H1 (cell line): ENCODE measurements around the gene TEX29. TPM values are rescaled to one million over a fixed set of nuclear protein-coding genes. Genes with fewer than 3 reads are reported as not detected.

Source experiments
- CTCF ChIA-PET: fragments of 300-600 bp; sonication (Branson Sonifier 250); formaldehyde crosslinking; loops from one replicate; lab custom pipeline; 2021; ENCODE audit not compliant: partially characterized antibody; lab: Charles Lee
- POLR2A ChIA-PET: fragments of 300-600 bp; sonication (Branson Sonifier 250); formaldehyde crosslinking; loops from one replicate; lab custom pipeline; 2021; ENCODE audit warnings: inconsistent platforms; ENCODE audit not compliant: partially characterized antibody; lab: Charles Lee
- DNase-seq, 2 experiments: peaks; one replicate each; pipeline versions ENCODE4 v3.0.0 to v3.0.0-alpha.2; 2010 to 2022; ENCODE audit warnings: low spot score in 2 of 2, low read depth in 1 of 2, mixed read lengths in 1 of 2
- FAIRE-seq: peaks from 2 replicates; lab custom pipeline; 2011; peaks lifted over from hg19 to GRCh38; lab: Jason Lieb, UNC
- H2AFZ ChIP-seq: 2 replicates; pipeline ENCODE4 v1.8.1; 2012; ENCODE audit warnings: low read length, inconsistent platforms
- H2AK5ac ChIP-seq: 2 replicates; pipeline ENCODE4 v1.6.1; 2013; ENCODE audit warnings: low read depth, low read length
- H2BK120ac ChIP-seq: replicated peaks from 2 replicates; pipeline ENCODE3; 2013; ENCODE audit warnings: low read depth, low read length, inconsistent platforms
- H2BK12ac ChIP-seq: 2 replicates; pipeline ENCODE4 v1.6.1; 2013; ENCODE audit warnings: low read depth, low read length
- H2BK15ac ChIP-seq: 2 replicates; pipeline ENCODE4 v1.6.1; 2013; ENCODE audit warnings: low read length
- H2BK20ac ChIP-seq: 2 replicates; pipeline ENCODE4 v1.6.1; 2013; ENCODE audit warnings: low read length
- H2BK5ac ChIP-seq: 2 replicates; pipeline ENCODE4 v1.6.1; 2013; ENCODE audit warnings: low read depth, low read length
- H3K14ac ChIP-seq: 2 replicates; pipeline ENCODE4 v1.6.1; 2013; ENCODE audit warnings: inconsistent platforms; ENCODE audit not compliant: insufficient read length
- H3K18ac ChIP-seq: 2 replicates; pipeline ENCODE4 v1.6.1; 2013; ENCODE audit warnings: low read length; ENCODE audit errors: extremely low read depth
- H3K23ac ChIP-seq: 2 replicates; pipeline ENCODE4 v1.6.1; 2013; ENCODE audit warnings: inconsistent platforms; ENCODE audit not compliant: insufficient read length
- H3K23me2 ChIP-seq: 2 replicates; pipeline ENCODE4 v1.6.1; 2013; ENCODE audit warnings: low read depth, low read length
- H3K27ac ChIP-seq: 2 replicates; pipeline ENCODE4 v1.6.1; 2011; ENCODE audit warnings: low read depth, low read length, inconsistent platforms
- H3K27me3 ChIP-seq, 4 experiments: replicated peaks in 1 of 4; 1 replicate in 1 of 4; 2 replicates in 3 of 4; pipeline versions ENCODE4 v1.6.1 to v1.8.1; 2011 to 2013; ENCODE audit warnings: low read length in 3 of 4, mild to moderate bottlenecking in 3 of 4, inconsistent platforms in 2 of 4, mixed read lengths in 2 of 4, moderate library complexity in 1 of 4; ENCODE audit not compliant: control insufficient read depth in 3 of 4, insufficient read depth in 3 of 4; ENCODE audit errors: extremely low read depth in 1 of 4
- H3K36me3 ChIP-seq, 4 experiments: 2 replicates each; pipeline versions ENCODE4 v1.6.1 to v1.8.1; 2011 to 2013; ENCODE audit warnings: mild to moderate bottlenecking in 4 of 4, low read length in 3 of 4, moderate library complexity in 2 of 4, control low read depth in 1 of 4, inconsistent platforms in 1 of 4; ENCODE audit not compliant: insufficient read depth in 4 of 4, control insufficient read depth in 2 of 4
- H3K4ac ChIP-seq: replicated peaks from 2 replicates; pipeline ENCODE3; 2013; ENCODE audit warnings: low read length, low read depth, mixed read lengths, inconsistent platforms; ENCODE audit not compliant: insufficient read length
- H3K4me1 ChIP-seq, 4 experiments: replicated peaks in 1 of 4; 1 replicate in 1 of 4; 2 replicates in 3 of 4; pipeline versions ENCODE4 v1.6.1 to v1.8.1; 2011 to 2013; ENCODE audit warnings: low read length in 3 of 4, inconsistent platforms in 2 of 4, mixed read lengths in 1 of 4; ENCODE audit not compliant: insufficient read depth in 4 of 4, control insufficient read depth in 3 of 4
- H3K4me2 ChIP-seq, 2 experiments: 2 replicates each; pipeline versions ENCODE4 v1.6.1 to v1.8.1; 2011 to 2013; ENCODE audit warnings: low read depth in 2 of 2, low read length in 2 of 2, control low read depth in 1 of 2, inconsistent platforms in 1 of 2, mild to moderate bottlenecking in 1 of 2; ENCODE audit not compliant: insufficient read depth in 1 of 2
- H3K4me3 ChIP-seq, 4 experiments: fragments of 200-600, 300-600 bp in 1 of 4; sonication (generic), shearing (Covaris generic), sonication (Bioruptor Twin) in 1 of 4; 2 replicates each; pipeline versions ENCODE4 v1.5.1 to v1.8.1; 2011 to 2016; ENCODE audit warnings: low read length in 4 of 4, low read depth in 3 of 4, control low read depth in 2 of 4, inconsistent platforms in 2 of 4, mild to moderate bottlenecking in 2 of 4, mixed read lengths in 1 of 4, moderate library complexity in 1 of 4; ENCODE audit not compliant: insufficient read depth in 2 of 4; ENCODE audit errors: extremely low read depth in 1 of 4
- H3K56ac ChIP-seq: replicated peaks from 2 replicates; pipeline ENCODE3; 2013; ENCODE audit warnings: low read depth, mild to moderate bottlenecking, mixed read lengths, low read length, inconsistent platforms; ENCODE audit not compliant: insufficient read length
- H3K79me1 ChIP-seq: 2 replicates; pipeline ENCODE4 v1.6.1; 2013; ENCODE audit warnings: low read depth, low read length, control low read depth
- H3K79me2 ChIP-seq, 2 experiments: 2 replicates each; pipeline versions ENCODE4 v1.6.1 to v1.8.1; 2012 to 2013; ENCODE audit warnings: low read length in 2 of 2, mild to moderate bottlenecking in 2 of 2, inconsistent platforms in 1 of 2; ENCODE audit not compliant: insufficient read depth in 2 of 2, control insufficient read depth in 1 of 2
- H3K9ac ChIP-seq, 4 experiments: replicated peaks in 1 of 4; 1 replicate in 1 of 4; 2 replicates in 3 of 4; pipeline versions ENCODE4 v1.6.1 to v1.8.1; 2011 to 2013; ENCODE audit warnings: low read depth in 3 of 4, low read length in 3 of 4, control low read depth in 2 of 4, mild to moderate bottlenecking in 2 of 4, moderate library complexity in 2 of 4, inconsistent platforms in 1 of 4; ENCODE audit errors: extremely low read depth in 1 of 4
- H3K9me3 ChIP-seq, 2 experiments: 2 replicates each; pipeline versions ENCODE4 v1.6.1 to v1.8.1; 2012 to 2013; ENCODE audit warnings: mild to moderate bottlenecking in 2 of 2, moderate library complexity in 2 of 2, control low read depth in 1 of 2, inconsistent platforms in 1 of 2, low read depth in 1 of 2, low read length in 1 of 2, mixed read lengths in 1 of 2; ENCODE audit not compliant: insufficient read depth in 2 of 2
- H4K20me1 ChIP-seq, 2 experiments: replicated peaks in 1 of 2; 2 replicates each; pipeline versions ENCODE3 to v1.8.1; 2011 to 2013; ENCODE audit warnings: inconsistent platforms in 2 of 2, low read length in 2 of 2, mild to moderate bottlenecking in 1 of 2; ENCODE audit not compliant: insufficient read depth in 2 of 2, control insufficient read depth in 1 of 2
- H4K5ac ChIP-seq: 2 replicates; pipeline ENCODE4 v1.6.1; 2013; ENCODE audit warnings: low read length, low read depth, mixed read lengths, inconsistent platforms; ENCODE audit not compliant: insufficient read length
- H4K8ac ChIP-seq: 2 replicates; pipeline ENCODE4 v1.8.0; 2013; ENCODE audit warnings: mild to moderate bottlenecking, moderate library complexity, low read length, inconsistent platforms; ENCODE audit not compliant: insufficient read depth; ENCODE audit errors: extremely low read depth
- H4K91ac ChIP-seq: replicated peaks from 2 replicates; pipeline ENCODE3; 2013; ENCODE audit warnings: low read length, mixed read lengths, inconsistent platforms; ENCODE audit not compliant: insufficient read length
- E2F6 ChIP-seq: IDR thresholded peaks from 2 replicates; pipeline ENCODE4 v1.6.1; 2012; ENCODE audit warnings: inconsistent platforms
- FOSL1 ChIP-seq: IDR thresholded peaks from 2 replicates; pipeline ENCODE4 v1.6.1; 2011; ENCODE audit warnings: mild to moderate bottlenecking, low read depth, low read length, moderate library complexity; ENCODE audit not compliant: insufficient read depth
- GABPA ChIP-seq: IDR thresholded peaks from 2 replicates; pipeline ENCODE4 v1.6.1; 2011; ENCODE audit warnings: mild to moderate bottlenecking, low read length, moderate library complexity, borderline replicate concordance; ENCODE audit not compliant: insufficient read depth
- POU5F1 ChIP-seq: IDR thresholded peaks from 2 replicates; pipeline ENCODE4 v1.6.1; 2011; ENCODE audit warnings: low read depth, mild to moderate bottlenecking, low read length, moderate library complexity
- RAD21 ChIP-seq, 2 experiments: IDR thresholded peaks in 1 of 2; conservative IDR thresholded peaks in 1 of 2; 2 replicates each; pipeline ENCODE4 v1.6.1; 2011; ENCODE audit warnings: low read depth in 2 of 2, low read length in 2 of 2, improper control_type of control experiment in 1 of 2, inconsistent platforms in 1 of 2, mild to moderate bottlenecking in 1 of 2, moderate library complexity in 1 of 2
- SIRT6 ChIP-seq: IDR thresholded peaks from one replicate; pipeline ENCODE4 v1.7.1; 2012; ENCODE audit warnings: low read length, inconsistent platforms
- TAF1 ChIP-seq: IDR thresholded peaks from 2 replicates; pipeline ENCODE4 v1.6.1; 2011; ENCODE audit warnings: mild to moderate bottlenecking, low read depth, low read length
- TEAD4 ChIP-seq: IDR thresholded peaks from 2 replicates; pipeline ENCODE4 v1.6.1; 2012; ENCODE audit warnings: low read depth, low read length, inconsistent platforms, mixed read lengths
- WGBS, 2 experiments: shearing (Covaris generic) in 1 of 2; methylation state at CpG; one replicate each; pipeline versions ENCODE4 v1.1.6 to v1.1.7; 2013 to 2015; ENCODE audit warnings: low lambda C conversion rate in 2 of 2, mixed read lengths in 2 of 2, inconsistent platforms in 1 of 2, low coverage in 1 of 2, missing lambda C conversion rate in 1 of 2; ENCODE audit not compliant: insufficient replicate concordance in 2 of 2, insufficient coverage in 1 of 2, insufficient read length in 1 of 2; ENCODE audit errors: extremely low coverage in 1 of 2, missing lambda C conversion rate in 1 of 2; 5-methylcytosine and 5-hydroxymethylcytosine counted together
- polyA plus RNA-seq, 7 experiments: library from polyadenylated mRNA; depleted of rRNA in 3 of 7; stranded (reverse) in 5 of 7; unstranded in 2 of 7; fragments of >200 nt in 5 of 7; fragments of 200-250 nt in 2 of 7; gene quantifications; 1 replicate in 5 of 7; 2 replicates in 1 of 7; 4 replicates in 1 of 7; pipeline versions ENCODE4 v1.2.1 to v1.2.3, GENCODE V29; 2011 to 2013; ENCODE audit warnings: missing spikeins in 2 of 7, mixed read lengths in 2 of 7
- total RNA-seq: library from RNA; stranded (reverse); fragmentation: NEBNext Ultra II Directional; extraction: Animal tissue kit (Norgen Biotek cat#: 25700); gene quantifications from 2 replicates; pipeline ENCODE4 v1.2.1, GENCODE V29; 2021

Gene TEX29
- total and polyA plus RNA-seq, 2 of the 8 experiments (the other 6 are each of a cell fraction or from before 2014, with no cell fraction given) = 0.08 TPM; not detected in 1

GRCh38 chr13:111346101-111346680 is 25.7 kb downstream of the TEX29 start:
- Histone ChIP-seq H2AFZ (no peak overlapping the region), H2BK20ac (no peak overlapping the region), H3K4ac (no peak overlapping the region), H3K79me1 (no peaks in the 10 kb centered on the region), H2AK5ac (no peak overlapping the region), H3K14ac (no peak overlapping the region), H3K9ac (no peak overlapping the region), H3K27me3 (no peaks in the 10 kb centered on the region; a peak in 1 of 7 replicates), H3K23me2 (no peaks in the 10 kb centered on the region), H2BK15ac (no peak overlapping the region), H4K91ac (no peak overlapping the region), H3K18ac (no peak overlapping the region), H3K79me2 (no peaks in the 10 kb centered on the region), H3K4me1 (peaks cover 0 to 5% (median 2%) of the 10 kb centered on the region in 4 experiments; a peak in 4 of 7 replicates), H4K8ac (no peak overlapping the region), H3K27ac (no peak overlapping the region), H3K56ac (no peak overlapping the region), H3K23ac (no peak overlapping the region), H2BK12ac (no peak overlapping the region), H3K4me2 (no peak overlapping the region), H2BK5ac (no peak overlapping the region), H4K5ac (no peak overlapping the region), H2BK120ac (no peak overlapping the region), H4K20me1 (no peaks in the 10 kb centered on the region), H3K9me3 (no peaks in the 10 kb centered on the region), H3K36me3 (no peaks in the 10 kb centered on the region), H3K4me3 (no peak overlapping the region)
- DNase-seq = no peak
- ChIA-PET POLR2A (interaction anchor here (1.2 kb wide), 1 partner anchor 11 kb away, joined by 3 read pairs; no protein-coding TSS in a partner anchor), CTCF (interaction anchor here (0.9 to 3.3 kb wide), 8 partner anchors 8 to 69 kb away, joined by 3 to 31 read pairs (median 6); no protein-coding TSS in a partner anchor)
- 82% methylated on average over 19 of the region's 20 CpGs; no CpG with 5 or more reads in 1 of the 2 experiments for WGBS, 2 experiments
- TF ChIP-seq FOSL1 = no peak
- no peak for TF ChIP-seq SIRT6
- TF ChIP-seq TEAD4 = no peak
- TF ChIP-seq POU5F1 = no peak
- TF ChIP-seq E2F6 = no peak
- no peak for TF ChIP-seq RAD21 (IDR thresholded peaks at IDR 0.05 in 1 of 2, conservative IDR thresholded peaks at IDR 0.05 in 1 of 2; ENCODE audit: low read depth in 2 of 2, low read length in 2 of 2)
- TF ChIP-seq TAF1 = no peak
- TF ChIP-seq GABPA = no peak
- no peak for FAIRE-seq
